Measurements from ENCODE around the gene C11orf24. TPM values are rescaled to one million over a fixed set of nuclear protein-coding genes. Genes with fewer than 3 reads are reported as not detected.
A peak's percentile ranks its signal among the peaks of the same experiment; 100 is the strongest.

The C11orf24 gene
- total RNA-seq, 1 experiment from 2014 or later = 37.7 TPM

DNA sequence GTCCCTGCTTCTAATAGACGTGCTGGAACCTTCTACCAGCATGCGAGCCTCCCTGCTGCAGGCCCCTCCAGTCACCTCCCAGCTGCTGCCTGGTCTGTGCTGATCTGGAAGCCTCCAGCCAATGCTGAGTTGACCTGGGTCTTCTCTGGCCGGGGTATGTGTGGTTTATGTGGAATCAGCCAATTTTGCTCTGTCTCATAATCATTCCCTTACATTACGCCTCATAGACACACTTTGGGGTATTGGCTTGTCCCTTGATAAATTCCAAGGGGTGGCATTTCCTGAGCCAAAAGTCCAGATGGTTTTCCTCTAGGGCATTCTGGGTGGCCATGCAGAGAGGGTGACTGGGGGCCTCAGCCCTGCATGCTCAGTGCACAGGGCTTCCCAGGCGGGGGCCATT lies 50.4 kb downstream of the C11orf24 start:
- Histone ChIP-seq H3K36me3 (ENCODE audit: low read depth) (no peaks in the 10 kb centered on the region), H3K9me2 (ENCODE audit: insufficient read depth) (no peaks in the 10 kb centered on the region), H4K20me1 (ENCODE audit: insufficient read depth) (no peaks in the 10 kb centered on the region), H3K9me3 (ENCODE audit: insufficient read depth, low read depth) (no peaks in the 10 kb centered on the region), H3K4me2 (no peak overlapping the region), H3K4me3 (no peak overlapping the region), H3K79me2 (ENCODE audit: low read depth) (no peaks in the 10 kb centered on the region), H3K4me1 (replicated peaks; ENCODE audit: insufficient read depth) (no peaks in the 10 kb centered on the region), H3F3A (ENCODE audit: insufficient read depth, low read depth) (no peaks in the 10 kb centered on the region), H2AFZ (no peak overlapping the region), H3K27ac (no peak overlapping the region), H3K27me3 (ENCODE audit: insufficient read depth, low read depth) (no peaks in the 10 kb centered on the region)
- ChIA-PET POLR2A (ENCODE audit: unreplicated experiment) (no interaction called here), CTCF (no interaction called here)
- DNase-seq = no peak
- intact Hi-C loops (cut with micrococcal nuclease; ENCODE audit: unreplicated experiment) = no loop called here
- no peak for TF ChIP-seq CTCF (conservative IDR thresholded peaks at IDR 0.05)
- no peak for TF ChIP-seq EZH2 (IDR thresholded peaks at IDR 0.05; ENCODE audit: low read depth)
- BruUV-seq (replicated peaks) = no TSS peak

DNA sequence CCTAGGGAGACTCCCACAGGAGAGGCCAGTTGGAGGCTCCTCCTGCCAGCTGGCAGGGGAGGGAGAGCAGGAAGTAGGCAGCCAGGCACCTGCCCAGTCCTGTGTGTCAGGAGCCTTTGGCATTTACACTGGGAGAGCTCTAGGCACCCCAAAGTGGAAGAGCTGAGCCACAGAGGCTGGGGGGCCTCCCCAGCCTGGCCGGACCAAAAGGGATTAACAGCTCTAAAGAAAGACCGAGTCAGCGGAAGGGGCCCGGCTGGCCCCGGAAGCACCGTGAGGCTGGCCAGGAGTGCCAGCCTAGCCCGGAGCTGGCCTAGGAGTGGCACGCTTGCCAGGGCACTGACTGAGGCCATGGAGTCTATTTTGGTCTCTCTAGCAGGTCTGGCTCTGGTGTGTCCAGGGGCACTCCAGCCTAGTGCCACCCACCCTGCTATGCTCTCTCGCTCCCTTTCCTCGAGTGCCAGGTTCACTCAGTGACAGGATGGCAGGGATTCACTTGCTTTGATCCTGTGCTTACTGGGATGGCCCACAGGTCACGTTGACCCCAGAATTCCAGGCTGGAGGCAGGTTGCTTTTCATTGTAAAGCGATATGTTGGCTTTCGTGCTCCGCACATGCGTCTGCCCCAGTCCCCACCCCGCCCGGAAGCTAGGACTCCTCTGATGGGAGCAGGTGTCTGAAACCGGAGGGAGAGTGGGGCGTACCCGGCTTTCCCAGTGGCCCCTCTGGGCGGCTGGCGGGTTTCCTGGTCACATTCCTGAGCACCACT lies 55.4 kb downstream of the C11orf24 start:
- Histone ChIP-seq H3F3A (ENCODE audit: insufficient read depth, low read depth) (peaks cover 17% of the 10 kb centered on the region; the same call in 1 of the 2 replicates), H3K4me1 (replicated peaks; ENCODE audit: insufficient read depth) (peaks cover 12% of the 10 kb centered on the region; the same call in 1 of the 2 replicates), H3K36me3 (ENCODE audit: low read depth) (no peaks in the 10 kb centered on the region), H3K27me3 (ENCODE audit: insufficient read depth, low read depth) (no peaks in the 10 kb centered on the region), H2AFZ (no peak overlapping the region), H3K27ac (no peak overlapping the region), H3K9me3 (ENCODE audit: insufficient read depth, low read depth) (no peaks in the 10 kb centered on the region), H3K4me2 (no peak overlapping the region), H3K9me2 (ENCODE audit: insufficient read depth) (no peaks in the 10 kb centered on the region), H3K79me2 (ENCODE audit: low read depth) (peaks cover 13% of the 10 kb centered on the region), H3K4me3 (no peak overlapping the region), H4K20me1 (ENCODE audit: insufficient read depth) (peaks cover 12% of the 10 kb centered on the region)
- TF ChIP-seq EZH2 (IDR thresholded peaks at IDR 0.05; ENCODE audit: low read depth) (no peak), CTCF (conservative IDR thresholded peaks at IDR 0.05) (no peak)
- POLR2A ChIA-PET (ENCODE audit: unreplicated experiment) = no interaction called here
- CTCF ChIA-PET = interaction anchor here (0.6 kb wide), 1 partner anchor 295 kb away, joined by 3 read pairs; no protein-coding TSS in a partner anchor
- peak in 1 of 2 experiments; percentile 30 for DNase-seq
- intact Hi-C loops (cut with micrococcal nuclease; ENCODE audit: unreplicated experiment) = no loop called here
- BruUV-seq (replicated peaks) = no TSS peak

DNA sequence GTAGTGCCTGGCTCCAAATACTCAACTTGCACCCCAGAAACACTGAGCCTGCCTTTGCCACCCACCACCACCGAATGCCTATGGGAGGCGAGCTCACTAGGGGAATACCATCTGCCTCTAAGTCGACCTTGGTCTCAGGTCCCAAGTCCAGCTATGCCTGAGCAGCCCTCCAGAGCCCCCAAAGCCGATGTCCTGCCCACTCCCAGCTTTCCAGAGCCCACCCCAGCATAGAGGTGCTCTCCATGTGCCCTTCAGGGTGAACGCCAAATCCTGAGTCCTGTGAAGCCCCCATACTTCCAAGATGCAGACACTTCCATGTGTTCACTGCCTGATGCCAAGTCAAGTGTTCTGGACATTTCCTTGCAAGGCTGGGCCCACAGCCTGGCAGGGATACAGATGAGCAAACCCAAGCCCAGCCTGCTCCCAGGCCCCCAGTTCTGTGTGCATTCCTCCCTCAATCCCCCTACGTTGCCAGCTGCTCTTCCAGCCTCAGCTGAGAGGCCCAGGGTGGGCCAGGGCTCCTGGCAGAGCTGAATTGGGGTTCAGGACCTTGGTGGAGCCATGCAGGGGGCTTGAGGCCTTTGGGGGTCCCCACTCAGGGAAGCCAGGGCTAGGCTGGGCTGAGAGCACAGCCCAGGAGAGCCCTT lies 56.1 kb downstream of the C11orf24 start:
- DNase-seq = no peak
- Histone ChIP-seq H3K9me2 (ENCODE audit: insufficient read depth) (no peaks in the 10 kb centered on the region), H3K4me3 (no peak overlapping the region), H2AFZ (no peak overlapping the region), H3K4me2 (no peak overlapping the region), H3K9me3 (ENCODE audit: insufficient read depth, low read depth) (no peaks in the 10 kb centered on the region), H4K20me1 (ENCODE audit: insufficient read depth) (peaks cover 20% of the 10 kb centered on the region), H3K4me1 (replicated peaks; ENCODE audit: insufficient read depth) (peaks cover 16% of the 10 kb centered on the region; the same call in 1 of the 2 replicates), H3K36me3 (ENCODE audit: low read depth) (no peaks in the 10 kb centered on the region), H3K27me3 (ENCODE audit: insufficient read depth, low read depth) (no peaks in the 10 kb centered on the region), H3K27ac (no peak overlapping the region), H3F3A (ENCODE audit: insufficient read depth, low read depth) (peaks cover 17% of the 10 kb centered on the region; the same call in 1 of the 2 replicates), H3K79me2 (ENCODE audit: low read depth) (peaks cover 20% of the 10 kb centered on the region)
- ChIA-PET POLR2A (ENCODE audit: unreplicated experiment) (no interaction called here), CTCF (no interaction called here)
- intact Hi-C loops (cut with micrococcal nuclease; ENCODE audit: unreplicated experiment) = no loop called here
- no TSS peak for BruUV-seq (replicated peaks)
- TF ChIP-seq CTCF (conservative IDR thresholded peaks at IDR 0.05) (no peak), EZH2 (IDR thresholded peaks at IDR 0.05; ENCODE audit: low read depth) (no peak)
